Measurements from ENCODE around the gene CCDC175. TPM values are rescaled to one million over a fixed set of nuclear protein-coding genes. Genes with fewer than 3 reads are reported as not detected.

The CCDC175 gene
- total RNA-seq, 1 experiment from 2014 or later = not detected

DNA sequence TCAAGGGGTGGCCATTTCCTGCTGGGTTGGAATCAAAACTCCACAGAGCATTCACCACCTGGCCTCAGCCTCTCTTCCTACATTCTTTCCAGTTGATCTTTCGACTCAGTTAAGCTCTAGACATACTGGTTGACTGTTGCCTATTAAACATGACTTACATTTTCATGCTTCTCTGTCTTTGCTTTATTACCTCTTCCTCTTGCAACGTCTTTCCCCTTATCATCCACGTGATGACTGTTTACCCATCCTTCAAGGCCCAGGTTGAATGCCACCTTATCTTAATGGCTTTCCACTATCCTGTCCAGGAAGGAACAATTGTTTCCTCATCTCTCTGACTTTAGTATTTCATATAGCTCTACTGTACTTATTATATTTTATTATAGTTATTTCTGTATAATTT lies 24.4 kb upstream of the CCDC175 start:
- intact Hi-C loops (cut with micrococcal nuclease) = no loop called here
- no peak overlapping the region for H3K4me2 ChIP-seq (ENCODE audit: low read length)
- H3K27ac ChIP-seq (ENCODE audit: low read depth, low read length) = no peak overlapping the region
- H2AFZ ChIP-seq (ENCODE audit: low read depth, low read length, poor library complexity, severe bottlenecking) = no peak overlapping the region
- no peaks in the 10 kb centered on the region for H3K4me1 ChIP-seq (ENCODE audit: control insufficient read depth in 1 of 2, insufficient read depth in 2 of 2, low read length in 2 of 2)
- no peaks in the 10 kb centered on the region for H3K27me3 ChIP-seq (ENCODE audit: insufficient read depth, low read length)
- no peak overlapping the region for H3K9ac ChIP-seq (ENCODE audit: low read length)
- H3K9me3 ChIP-seq (ENCODE audit: control insufficient read depth in 1 of 2, insufficient read depth in 1 of 2, low read depth in 1 of 2, low read length in 2 of 2) = no peaks in the 10 kb centered on the region
- POLR2A ChIA-PET = no interaction called here
- H3K36me3 ChIP-seq (ENCODE audit: control insufficient read depth in 1 of 2, insufficient read depth in 2 of 2, low read length in 2 of 2) = no peaks in the 10 kb centered on the region
- BruUV-seq (replicated peaks) = no TSS peak
- H3K4me3 ChIP-seq (replicated peaks in 1 of 2; ENCODE audit: low read depth in 1 of 2, low read length in 2 of 2) = no peak overlapping the region
- RAD21 ChIA-PET (ENCODE audit: low non-redundant PET in 1 of 2, low total read pairs in 2 of 2, uncharacterized antibody in 2 of 2, unreplicated experiment in 2 of 2) = no interaction called here
- no peaks in the 10 kb centered on the region for H3K9me2 ChIP-seq (ENCODE audit: insufficient read depth)
- CTCF ChIA-PET = no interaction called here
- no peak for TF ChIP-seq SP1 (IDR thresholded peaks at IDR 0.05; ENCODE audit: low read depth)
- no peak for TF ChIP-seq YY1 (IDR thresholded peaks at IDR 0.05; ENCODE audit: extremely low read depth, insufficient replicate concordance, low read depth, low read length)
- no peak for TF ChIP-seq EZH2 (IDR thresholded peaks at IDR 0.05)
- TF ChIP-seq CEBPB (IDR thresholded peaks at IDR 0.05; ENCODE audit: low read depth) = no peak
- TF ChIP-seq, protein P1, sequence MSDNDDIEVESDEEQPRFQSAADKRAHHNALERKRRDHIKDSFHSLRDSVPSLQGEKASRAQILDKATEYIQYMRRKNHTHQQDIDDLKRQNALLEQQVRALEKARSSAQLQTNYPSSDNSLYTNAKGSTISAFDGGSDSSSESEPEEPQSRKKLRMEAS (IDR thresholded peaks at IDR 0.05) = no peak
- no peak for TF ChIP-seq JUND (IDR thresholded peaks at IDR 0.05)
- TF ChIP-seq SIN3A (IDR thresholded peaks at IDR 0.05; ENCODE audit: low read depth) = no peak
- no peak for TF ChIP-seq ELF1 (IDR thresholded peaks at IDR 0.05; ENCODE audit: borderline replicate concordance, low read depth)
- no peak for TF ChIP-seq TCF7L2 (IDR thresholded peaks at IDR 0.05; ENCODE audit: borderline replicate concordance, extremely low read depth, insufficient read depth, insufficient read length)
- TF ChIP-seq, protein P2, sequence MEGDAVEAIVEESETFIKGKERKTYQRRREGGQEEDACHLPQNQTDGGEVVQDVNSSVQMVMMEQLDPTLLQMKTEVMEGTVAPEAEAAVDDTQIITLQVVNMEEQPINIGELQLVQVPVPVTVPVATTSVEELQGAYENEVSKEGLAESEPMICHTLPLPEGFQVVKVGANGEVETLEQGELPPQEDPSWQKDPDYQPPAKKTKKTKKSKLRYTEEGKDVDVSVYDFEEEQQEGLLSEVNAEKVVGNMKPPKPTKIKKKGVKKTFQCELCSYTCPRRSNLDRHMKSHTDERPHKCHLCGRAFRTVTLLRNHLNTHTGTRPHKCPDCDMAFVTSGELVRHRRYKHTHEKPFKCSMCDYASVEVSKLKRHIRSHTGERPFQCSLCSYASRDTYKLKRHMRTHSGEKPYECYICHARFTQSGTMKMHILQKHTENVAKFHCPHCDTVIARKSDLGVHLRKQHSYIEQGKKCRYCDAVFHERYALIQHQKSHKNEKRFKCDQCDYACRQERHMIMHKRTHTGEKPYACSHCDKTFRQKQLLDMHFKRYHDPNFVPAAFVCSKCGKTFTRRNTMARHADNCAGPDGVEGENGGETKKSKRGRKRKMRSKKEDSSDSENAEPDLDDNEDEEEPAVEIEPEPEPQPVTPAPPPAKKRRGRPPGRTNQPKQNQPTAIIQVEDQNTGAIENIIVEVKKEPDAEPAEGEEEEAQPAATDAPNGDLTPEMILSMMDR (IDR thresholded peaks at IDR 0.05 in 2 of 3, conservative IDR thresholded peaks at IDR 0.05 in 1 of 3; ENCODE audit: borderline replicate concordance in 1 of 3, insufficient read depth in 1 of 3, low read depth in 2 of 3, low read length in 2 of 3) = no peak
- TF ChIP-seq CBX3 (IDR thresholded peaks at IDR 0.05; ENCODE audit: low read depth) = no peak
- TF ChIP-seq, protein P3, sequence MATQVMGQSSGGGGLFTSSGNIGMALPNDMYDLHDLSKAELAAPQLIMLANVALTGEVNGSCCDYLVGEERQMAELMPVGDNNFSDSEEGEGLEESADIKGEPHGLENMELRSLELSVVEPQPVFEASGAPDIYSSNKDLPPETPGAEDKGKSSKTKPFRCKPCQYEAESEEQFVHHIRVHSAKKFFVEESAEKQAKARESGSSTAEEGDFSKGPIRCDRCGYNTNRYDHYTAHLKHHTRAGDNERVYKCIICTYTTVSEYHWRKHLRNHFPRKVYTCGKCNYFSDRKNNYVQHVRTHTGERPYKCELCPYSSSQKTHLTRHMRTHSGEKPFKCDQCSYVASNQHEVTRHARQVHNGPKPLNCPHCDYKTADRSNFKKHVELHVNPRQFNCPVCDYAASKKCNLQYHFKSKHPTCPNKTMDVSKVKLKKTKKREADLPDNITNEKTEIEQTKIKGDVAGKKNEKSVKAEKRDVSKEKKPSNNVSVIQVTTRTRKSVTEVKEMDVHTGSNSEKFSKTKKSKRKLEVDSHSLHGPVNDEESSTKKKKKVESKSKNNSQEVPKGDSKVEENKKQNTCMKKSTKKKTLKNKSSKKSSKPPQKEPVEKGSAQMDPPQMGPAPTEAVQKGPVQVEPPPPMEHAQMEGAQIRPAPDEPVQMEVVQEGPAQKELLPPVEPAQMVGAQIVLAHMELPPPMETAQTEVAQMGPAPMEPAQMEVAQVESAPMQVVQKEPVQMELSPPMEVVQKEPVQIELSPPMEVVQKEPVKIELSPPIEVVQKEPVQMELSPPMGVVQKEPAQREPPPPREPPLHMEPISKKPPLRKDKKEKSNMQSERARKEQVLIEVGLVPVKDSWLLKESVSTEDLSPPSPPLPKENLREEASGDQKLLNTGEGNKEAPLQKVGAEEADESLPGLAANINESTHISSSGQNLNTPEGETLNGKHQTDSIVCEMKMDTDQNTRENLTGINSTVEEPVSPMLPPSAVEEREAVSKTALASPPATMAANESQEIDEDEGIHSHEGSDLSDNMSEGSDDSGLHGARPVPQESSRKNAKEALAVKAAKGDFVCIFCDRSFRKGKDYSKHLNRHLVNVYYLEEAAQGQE (IDR thresholded peaks at IDR 0.05; ENCODE audit: low read depth) = no peak
- no peak for TF ChIP-seq SRF (IDR thresholded peaks at IDR 0.05; ENCODE audit: low read depth)
- TF ChIP-seq, protein P4, sequence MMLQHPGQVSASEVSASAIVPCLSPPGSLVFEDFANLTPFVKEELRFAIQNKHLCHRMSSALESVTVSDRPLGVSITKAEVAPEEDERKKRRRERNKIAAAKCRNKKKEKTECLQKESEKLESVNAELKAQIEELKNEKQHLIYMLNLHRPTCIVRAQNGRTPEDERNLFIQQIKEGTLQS (IDR thresholded peaks at IDR 0.05) = no peak
- no peak for TF ChIP-seq ZFX (IDR thresholded peaks at IDR 0.05)
- TF ChIP-seq EGR1 (IDR thresholded peaks at IDR 0.05; ENCODE audit: low read depth) = no peak
- TF ChIP-seq POLR2A (IDR thresholded peaks at IDR 0.05; ENCODE audit: borderline replicate concordance, extremely low read depth, insufficient read depth, insufficient read length) = no peak
- TF ChIP-seq RAD21 (IDR thresholded peaks at IDR 0.05; ENCODE audit: low read depth) = no peak
- no peak for TF ChIP-seq POLR2AphosphoS5 (IDR thresholded peaks at IDR 0.05; ENCODE audit: low read depth, low read length)
- no peak for TF ChIP-seq EZH2phosphoT487 (IDR thresholded peaks at IDR 0.05; ENCODE audit: borderline replicate concordance)
- H3K79me2 ChIP-seq (ENCODE audit: insufficient read depth, low read length) = no peaks in the 10 kb centered on the region
- ATAC-seq (no peak), DNase-seq (ENCODE audit: low read depth, low spot score) (no peak)
- H4K20me1 ChIP-seq (ENCODE audit: insufficient read depth) = no peaks in the 10 kb centered on the region

All from HCT116 (cell line).